ENCODE data around the gene MFAP1. TPM values are rescaled to one million over a fixed set of nuclear protein-coding genes. Genes with fewer than 3 reads are reported as not detected.
"Not testable (repeated sequence)": the region's sequence is repeated elsewhere in the genome, so short reads cannot be mapped to it uniquely, and the experiment has no call there.

The MFAP1 gene
- total RNA-seq, 4 donors from 2014 or later = 14.5 to 21.6 (median 18.4) TPM

DNA sequence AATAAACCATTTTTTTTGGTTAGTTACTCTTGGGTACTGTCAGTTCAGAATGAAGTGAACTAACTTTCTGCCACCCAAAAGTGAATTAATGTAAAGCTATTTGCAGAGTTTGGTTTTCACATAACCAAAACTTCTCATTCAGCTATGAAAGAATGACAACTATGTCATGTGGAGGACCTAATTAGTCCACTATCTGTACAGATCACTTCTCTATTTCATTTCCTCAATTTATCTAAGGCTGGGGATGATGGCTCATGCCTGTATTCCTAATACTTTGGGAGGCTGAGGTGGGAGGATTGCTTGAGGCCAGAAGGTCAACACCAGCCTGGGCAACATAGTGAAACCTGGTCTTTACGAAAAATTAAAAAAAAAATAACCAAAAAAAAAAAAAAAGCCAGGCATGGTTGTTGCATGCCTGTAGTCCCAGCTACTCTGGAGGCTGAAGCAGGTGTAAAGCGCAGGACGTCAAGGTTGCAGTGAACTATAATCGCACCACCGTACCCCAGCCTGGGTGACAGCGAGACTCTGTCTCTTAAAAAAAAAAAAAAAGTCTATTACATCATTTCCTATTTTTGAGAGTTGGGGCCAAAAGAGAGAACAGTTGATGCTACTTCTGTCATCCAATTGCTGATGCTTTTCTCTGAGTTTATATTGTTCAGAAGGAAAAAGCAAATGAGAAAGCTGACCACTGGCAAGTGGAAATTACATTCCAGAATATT lies 15.4 kb downstream of the MFAP1 start:
- H3K27me3 ChIP-seq = no peaks in the 10 kb centered on the region
- no peaks in the 10 kb centered on the region for H3K9me3 ChIP-seq
- no peak overlapping the region for H3K27ac ChIP-seq
- H3K4me1 ChIP-seq = no peaks in the 10 kb centered on the region
- 80 to 84% methylated on average over 6 of the region's 6 CpGs for WGBS, 2 donors
- H3K36me3 ChIP-seq = peaks cover 26 to 100% (median 71%) of the 10 kb centered on the region in 3 donors
- TF ChIP-seq POLR2A (IDR thresholded peaks at IDR 0.05) = no peak
- TF ChIP-seq, protein P1, sequence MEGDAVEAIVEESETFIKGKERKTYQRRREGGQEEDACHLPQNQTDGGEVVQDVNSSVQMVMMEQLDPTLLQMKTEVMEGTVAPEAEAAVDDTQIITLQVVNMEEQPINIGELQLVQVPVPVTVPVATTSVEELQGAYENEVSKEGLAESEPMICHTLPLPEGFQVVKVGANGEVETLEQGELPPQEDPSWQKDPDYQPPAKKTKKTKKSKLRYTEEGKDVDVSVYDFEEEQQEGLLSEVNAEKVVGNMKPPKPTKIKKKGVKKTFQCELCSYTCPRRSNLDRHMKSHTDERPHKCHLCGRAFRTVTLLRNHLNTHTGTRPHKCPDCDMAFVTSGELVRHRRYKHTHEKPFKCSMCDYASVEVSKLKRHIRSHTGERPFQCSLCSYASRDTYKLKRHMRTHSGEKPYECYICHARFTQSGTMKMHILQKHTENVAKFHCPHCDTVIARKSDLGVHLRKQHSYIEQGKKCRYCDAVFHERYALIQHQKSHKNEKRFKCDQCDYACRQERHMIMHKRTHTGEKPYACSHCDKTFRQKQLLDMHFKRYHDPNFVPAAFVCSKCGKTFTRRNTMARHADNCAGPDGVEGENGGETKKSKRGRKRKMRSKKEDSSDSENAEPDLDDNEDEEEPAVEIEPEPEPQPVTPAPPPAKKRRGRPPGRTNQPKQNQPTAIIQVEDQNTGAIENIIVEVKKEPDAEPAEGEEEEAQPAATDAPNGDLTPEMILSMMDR (IDR thresholded peaks at IDR 0.05) = no peak
- H3K4me3 ChIP-seq = no peak overlapping the region
- DNase-seq = no peak
- intact Hi-C loops (cut with DNase I) = no loop called here

DNA sequence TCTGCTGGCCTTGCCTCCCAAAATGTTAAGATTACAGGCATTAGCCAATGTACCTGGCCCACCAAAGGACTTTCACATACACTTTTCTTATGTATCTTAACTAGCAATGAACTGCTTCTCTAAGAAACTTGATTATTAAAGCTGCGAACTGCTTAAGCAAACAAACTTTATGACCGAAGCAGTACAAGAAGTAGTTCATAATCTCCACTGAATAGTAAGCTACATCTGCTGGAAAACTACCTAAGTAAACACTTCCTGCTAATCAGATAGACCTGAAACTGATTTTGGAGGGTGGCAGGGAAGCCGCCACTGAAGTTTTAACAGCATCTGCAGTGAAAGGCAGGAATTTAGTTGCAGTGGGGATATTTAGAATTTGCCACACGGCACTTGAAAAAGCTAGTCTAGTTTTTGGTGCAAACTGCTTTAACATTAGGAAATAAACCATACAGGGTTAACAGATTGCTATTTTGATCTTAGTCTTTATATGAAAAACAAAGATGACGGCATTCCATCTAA lies 16.0 kb downstream of the MFAP1 start:
- Histone ChIP-seq H3K27ac (no peak overlapping the region), H3K9me3 (no peaks in the 10 kb centered on the region), H3K4me1 (no peaks in the 10 kb centered on the region), H3K27me3 (no peaks in the 10 kb centered on the region), H3K36me3 (peaks cover 23 to 100% (median 65%) of the 10 kb centered on the region in 3 donors), H3K4me3 (no peak overlapping the region)
- intact Hi-C loops (cut with DNase I) = no loop called here
- no peak for DNase-seq
- TF ChIP-seq, protein P1 (IDR thresholded peaks at IDR 0.05) = no peak
- TF ChIP-seq POLR2A (IDR thresholded peaks at IDR 0.05) = no peak
- WGBS, 2 donors = 89 to 97% methylated on average over 5 of the region's 5 CpGs

DNA sequence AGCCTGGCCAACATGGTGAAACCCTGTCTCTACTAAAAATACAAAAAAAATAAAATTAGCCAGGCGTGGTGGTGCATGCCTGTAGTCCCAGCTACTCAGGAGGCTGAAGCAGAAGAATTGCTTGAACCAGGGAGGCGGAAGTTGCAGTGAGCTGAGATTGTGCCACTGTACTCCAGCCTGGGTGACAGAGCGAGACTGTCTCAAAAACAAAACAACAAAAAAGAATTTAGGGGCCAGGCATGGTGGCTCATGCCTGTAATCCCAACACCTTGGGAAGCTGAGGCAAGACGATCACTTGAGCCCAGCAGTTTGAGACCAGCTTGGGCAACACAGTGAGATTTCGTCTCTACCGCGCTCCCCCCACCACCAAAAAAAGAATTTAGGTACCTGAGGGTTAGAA lies 21.8 kb downstream of the MFAP1 start:
- intact Hi-C loops (cut with DNase I); DNase-seq; H3K4me3 ChIP-seq; H3K27me3 ChIP-seq; H3K27ac ChIP-seq; H3K9me3 ChIP-seq: not testable (repeated sequence)
- Histone ChIP-seq H3K36me3 (peaks cover 7 to 79% (median 24%) of the 10 kb centered on the region in 3 donors), H3K4me1 (peaks cover 21 to 41% (median 23%) of the 10 kb centered on the region in 3 donors)
- WGBS, 2 donors = 92 to 93% methylated on average over 7 of the region's 7 CpGs

DNA sequence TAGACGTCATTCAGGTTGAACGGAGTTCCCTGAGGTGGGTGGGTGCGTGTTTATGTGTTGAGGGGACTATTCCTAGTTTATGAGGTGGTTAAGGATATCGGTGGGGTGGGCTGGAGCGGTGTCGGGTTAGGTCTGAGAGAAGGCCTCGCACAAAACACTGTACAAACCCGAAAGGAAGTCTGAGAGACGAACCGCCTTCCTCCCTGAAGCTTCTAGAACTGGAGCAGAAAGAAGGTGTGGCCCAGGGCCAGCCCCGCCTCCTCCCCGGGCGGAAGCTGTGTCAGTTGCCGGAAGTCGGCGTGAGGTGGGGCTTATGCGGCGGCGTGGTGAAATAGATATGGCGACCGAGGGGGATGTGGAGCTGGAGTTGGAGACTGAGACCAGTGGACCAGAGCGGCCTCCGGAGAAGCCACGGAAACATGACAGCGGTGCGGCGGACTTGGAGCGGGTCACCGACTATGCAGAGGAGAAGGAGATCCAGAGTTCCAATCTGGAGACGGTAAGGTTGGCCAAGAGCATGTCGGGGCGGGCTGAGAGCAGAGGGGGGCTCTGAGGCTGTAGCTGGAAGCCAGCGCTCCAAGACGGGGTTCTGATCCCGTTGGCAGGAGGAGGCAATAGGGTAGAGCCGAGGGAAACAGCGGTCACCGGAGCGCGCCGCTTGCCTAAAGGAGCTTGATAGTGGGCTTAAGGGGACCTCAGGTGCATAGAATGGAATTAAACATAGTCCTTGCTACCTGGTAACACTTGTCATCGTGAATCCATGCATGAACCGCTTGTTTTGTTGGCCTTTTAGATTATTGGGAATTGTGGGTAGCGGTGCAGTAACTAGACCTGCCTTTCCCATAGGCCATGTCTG lies 24.0 kb downstream of the MFAP1 start, which contains the start of gene HYPK:
HYPK (plus strand) TSS at position 314 of the 856 bp plus-strand sequence; CDS start at position 338, 24 bp downstream.
- TF ChIP-seq POLR2A (IDR thresholded peaks at IDR 0.05) = peak in 3 of 4 donors; percentile 35 to 75 (median 68)
- TF ChIP-seq, protein P1 (IDR thresholded peaks at IDR 0.05) = no peak
- H3K9me3 ChIP-seq = no peaks in the 10 kb centered on the region
- intact Hi-C loops (cut with DNase I) = no loop called here
- 2 to 4% methylated on average over 40 to 44 of the region's 44 CpGs for WGBS, 2 donors
- H3K27ac ChIP-seq = peak within 1 kb of the TSS; percentile 89 to 94 (median 94)
- H3K4me3 ChIP-seq = peak within 1 kb of the TSS; percentile 79 to 86 (median 82)
- peak; percentile 74 for DNase-seq
- peaks cover 12 to 79% (median 16%) of the 10 kb centered on the region in 3 donors for H3K36me3 ChIP-seq
- H3K4me1 ChIP-seq = peaks cover 23 to 62% (median 25%) of the 10 kb centered on the region in 3 donors
- H3K27me3 ChIP-seq = no peaks in the 10 kb centered on the region

DNA sequence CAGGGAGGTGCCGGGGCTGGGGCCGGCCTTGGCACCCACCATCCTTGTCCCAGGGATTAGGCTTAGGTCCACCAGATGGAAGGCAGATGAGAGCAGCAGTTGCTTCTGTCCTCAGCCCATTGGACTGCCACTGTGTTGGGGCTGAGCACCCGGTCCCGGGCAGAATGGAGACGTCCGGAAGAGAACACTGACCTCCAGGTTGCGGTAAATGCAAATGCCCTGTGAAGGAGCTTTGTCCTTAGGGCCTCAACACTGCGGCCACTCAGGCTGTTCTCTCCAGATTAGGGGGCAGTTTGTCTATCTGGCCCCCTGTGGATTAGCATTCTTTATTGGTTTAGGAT lies 24.6 kb downstream of the MFAP1 start, which contains the start of gene SERINC4:
SERINC4 (minus strand) TSS at position 276 of the 341 bp plus-strand sequence; CDS start at position 42, 234 bp downstream.
- Histone ChIP-seq H3K4me1 (peaks cover 25 to 68% (median 30%) of the 10 kb centered on the region in 3 donors), H3K9me3 (no peaks in the 10 kb centered on the region), H3K36me3 (peaks cover 17 to 79% (median 18%) of the 10 kb centered on the region in 3 donors), H3K27me3 (no peaks in the 10 kb centered on the region), H3K27ac (peak within 1 kb of the TSS; percentile 89 to 94 (median 94)), H3K4me3 (peak within 1 kb of the TSS; percentile 79 to 86 (median 82))
- WGBS, 2 donors = 83 to 95% methylated on average over 6 of the region's 8 CpGs
- TF ChIP-seq POLR2A (IDR thresholded peaks at IDR 0.05) = no peak
- TF ChIP-seq, protein P1 (IDR thresholded peaks at IDR 0.05) = no peak
- no peak for DNase-seq
- intact Hi-C loops (cut with DNase I) = no loop called here

Data from esophagus squamous epithelium (tissue), 5 donors.